ENCODE measurements around the gene ISY1.

Gene ISY1

DNA sequence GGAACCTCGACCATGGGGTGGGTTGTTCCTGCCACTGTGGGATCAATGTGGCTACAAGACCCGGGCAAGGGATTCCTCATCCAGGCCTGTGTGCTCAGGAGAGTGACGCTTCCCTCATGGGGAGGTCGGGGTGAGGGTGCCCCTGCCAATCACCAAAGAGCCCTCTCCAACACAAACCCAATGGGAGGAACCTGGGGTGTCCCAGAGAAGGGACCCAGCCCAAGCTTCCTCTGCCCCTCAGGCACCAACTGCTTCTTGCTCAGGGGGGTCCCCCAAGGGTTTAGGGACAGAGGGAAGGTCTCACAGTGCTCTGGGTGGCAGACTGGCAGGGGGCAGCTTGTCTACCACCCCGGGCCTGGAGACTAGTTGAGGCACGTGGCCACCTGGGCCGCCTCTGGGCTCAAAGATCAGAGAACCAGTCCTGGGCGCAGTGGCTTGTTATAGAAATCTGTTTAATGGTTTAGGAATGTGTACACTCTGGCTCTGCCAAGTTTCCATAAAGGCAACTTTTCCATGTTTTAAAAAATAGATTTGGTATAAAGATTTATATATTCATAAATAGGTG is 73.6 kb downstream of the ISY1 start:
- DNase-seq (ENCODE audit: low read depth) = no peak

DNA sequence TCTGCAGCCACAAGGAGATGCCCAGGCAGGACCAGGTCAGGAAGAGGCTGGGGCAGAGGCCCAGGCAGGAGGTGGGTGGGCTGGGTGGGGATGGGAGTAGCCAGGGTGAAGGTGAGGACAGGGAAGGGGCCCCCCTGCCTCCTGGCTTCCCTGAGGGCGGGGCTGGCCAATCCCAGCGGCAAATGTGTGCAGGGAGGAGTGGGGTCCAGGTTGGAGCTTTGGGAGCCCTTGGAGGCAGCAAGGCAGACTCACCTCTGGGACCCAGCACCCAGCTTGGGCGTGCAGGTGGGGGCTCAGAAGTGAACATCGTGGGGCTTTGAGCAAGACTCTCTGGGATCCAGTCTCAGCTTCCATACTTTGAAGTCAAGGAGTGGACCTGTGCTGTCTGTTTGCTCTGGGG is 75.0 kb downstream of the ISY1 start:
- DNase-seq (ENCODE audit: low read depth) = no peak

DNA sequence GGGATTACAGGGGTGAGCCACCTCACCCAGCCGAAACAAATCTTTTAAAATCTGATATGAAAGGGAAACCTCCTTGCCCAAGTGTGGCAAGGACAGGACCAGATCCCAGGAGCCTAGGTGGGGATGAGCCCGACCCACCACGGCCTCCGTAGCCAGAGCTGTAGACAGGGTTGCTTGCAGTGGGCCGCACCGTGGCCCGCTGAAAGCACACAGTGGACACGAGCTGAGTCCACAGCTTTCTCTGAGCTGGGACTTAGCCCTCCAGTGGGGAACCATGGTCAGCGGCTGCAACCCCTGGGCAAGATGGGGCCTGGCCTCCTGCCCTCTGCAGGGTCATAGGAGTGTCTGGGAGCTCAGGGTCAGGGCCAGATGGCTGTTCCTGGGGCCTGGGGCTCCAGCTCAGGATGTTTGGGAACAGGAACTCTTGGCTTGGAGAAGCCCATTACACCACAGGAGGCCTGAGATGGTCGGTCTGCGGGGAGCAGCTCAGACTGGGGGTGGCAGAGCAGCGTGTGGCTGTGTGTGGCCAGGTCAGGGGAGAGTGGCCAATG is 75.6 kb downstream of the ISY1 start:
- DNase-seq (ENCODE audit: low read depth) = no peak

DNA sequence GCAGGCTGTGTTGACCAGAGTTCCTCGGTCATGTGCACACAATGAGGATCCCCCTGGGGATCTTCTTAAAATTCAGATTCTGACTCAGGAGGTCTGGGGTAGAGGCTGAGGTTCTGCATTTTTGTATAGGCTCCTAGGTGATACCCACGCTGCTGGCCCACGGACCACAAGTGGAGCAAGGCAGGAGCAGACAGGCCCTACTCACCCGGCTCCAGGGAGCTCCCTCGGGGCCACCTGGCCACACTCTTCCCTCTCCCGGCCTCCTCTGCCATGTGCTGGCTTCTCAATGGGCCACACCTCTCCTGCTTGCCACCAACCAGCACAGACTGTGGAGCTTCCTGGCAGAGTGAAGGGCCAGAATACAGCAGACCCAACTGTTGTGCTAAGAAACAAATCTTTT is 76.4 kb downstream of the ISY1 start:
- DNase-seq (ENCODE audit: low read depth) = no peak

DNA sequence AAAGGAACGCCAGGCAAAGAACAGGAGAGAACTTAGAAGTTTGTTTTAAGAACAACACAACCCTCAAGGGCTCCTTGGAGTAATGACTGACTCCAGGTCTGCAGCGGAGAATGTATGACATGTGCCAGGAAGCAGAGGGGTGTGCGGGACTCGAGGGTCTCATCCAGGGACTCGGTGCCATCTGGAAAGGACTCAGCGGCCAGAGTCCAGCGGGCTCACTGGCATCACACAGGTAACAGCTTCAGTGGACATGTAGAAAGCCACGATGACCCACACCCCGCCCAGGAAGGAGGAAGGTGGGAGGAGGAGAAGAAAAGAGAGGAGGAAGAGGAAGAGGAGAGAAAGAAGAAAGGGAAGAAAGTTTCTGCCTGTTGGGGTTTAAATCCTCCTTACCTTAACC is 78.8 kb downstream of the ISY1 start:
- DNase-seq (ENCODE audit: low read depth) = no peak

DNA sequence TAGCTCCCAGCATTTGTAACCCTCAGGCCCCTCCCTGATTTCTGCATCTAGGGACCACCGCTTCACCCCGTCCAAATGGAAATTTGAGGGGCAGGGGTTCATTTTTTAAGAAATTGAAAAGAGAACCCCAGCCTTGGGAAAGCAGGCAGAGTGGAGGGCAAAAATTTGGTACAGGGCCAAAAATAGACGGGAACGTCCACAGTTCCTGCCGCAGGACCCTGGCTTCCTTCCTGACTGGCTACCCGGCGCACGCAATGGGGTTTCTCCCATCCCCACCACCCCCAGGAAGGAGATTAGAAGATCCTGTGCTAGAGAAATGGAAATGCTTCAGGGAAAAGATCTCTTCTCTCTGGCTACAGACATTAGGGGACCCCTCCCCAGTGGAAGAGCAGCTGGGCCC is 79.4 kb downstream of the ISY1 start:
- no peak for DNase-seq (ENCODE audit: low read depth)

DNA sequence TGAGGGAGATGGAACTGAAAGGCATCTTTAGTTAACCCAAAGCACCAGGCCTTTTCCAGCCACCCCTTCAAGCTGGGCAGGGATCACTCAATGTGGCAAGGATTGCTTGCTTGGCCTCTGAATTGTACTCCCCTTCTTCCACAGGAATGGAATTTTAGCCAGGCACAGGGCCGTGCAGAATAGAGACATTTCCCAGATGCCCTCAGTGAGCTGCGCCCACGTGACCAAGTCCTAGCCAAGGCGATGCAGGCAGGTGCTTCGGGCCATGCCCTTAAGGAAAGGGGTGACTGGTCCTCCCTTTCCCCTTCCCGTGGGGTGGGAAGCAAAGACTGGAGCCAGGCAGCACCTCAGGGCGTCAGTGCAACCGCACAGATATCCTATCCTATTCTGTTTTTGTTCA is 82.4 kb downstream of the ISY1 start:
- no peak for DNase-seq (ENCODE audit: low read depth)

All from ELR (cell line).